Measurements from ENCODE around the gene PRR11.

GRCh38 chr17:59124665-59125064 lies 30.9 kb upstream of the PRR11 start:
- TF ChIP-seq, protein P1, sequence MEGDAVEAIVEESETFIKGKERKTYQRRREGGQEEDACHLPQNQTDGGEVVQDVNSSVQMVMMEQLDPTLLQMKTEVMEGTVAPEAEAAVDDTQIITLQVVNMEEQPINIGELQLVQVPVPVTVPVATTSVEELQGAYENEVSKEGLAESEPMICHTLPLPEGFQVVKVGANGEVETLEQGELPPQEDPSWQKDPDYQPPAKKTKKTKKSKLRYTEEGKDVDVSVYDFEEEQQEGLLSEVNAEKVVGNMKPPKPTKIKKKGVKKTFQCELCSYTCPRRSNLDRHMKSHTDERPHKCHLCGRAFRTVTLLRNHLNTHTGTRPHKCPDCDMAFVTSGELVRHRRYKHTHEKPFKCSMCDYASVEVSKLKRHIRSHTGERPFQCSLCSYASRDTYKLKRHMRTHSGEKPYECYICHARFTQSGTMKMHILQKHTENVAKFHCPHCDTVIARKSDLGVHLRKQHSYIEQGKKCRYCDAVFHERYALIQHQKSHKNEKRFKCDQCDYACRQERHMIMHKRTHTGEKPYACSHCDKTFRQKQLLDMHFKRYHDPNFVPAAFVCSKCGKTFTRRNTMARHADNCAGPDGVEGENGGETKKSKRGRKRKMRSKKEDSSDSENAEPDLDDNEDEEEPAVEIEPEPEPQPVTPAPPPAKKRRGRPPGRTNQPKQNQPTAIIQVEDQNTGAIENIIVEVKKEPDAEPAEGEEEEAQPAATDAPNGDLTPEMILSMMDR (IDR thresholded peaks at IDR 0.05; ENCODE audit: control extremely low read depth in 1 of 3, insufficient read depth in 1 of 3, low read depth in 1 of 3, low read length in 3 of 3) = no peak
- TF ChIP-seq SP1 (IDR thresholded peaks at IDR 0.05; ENCODE audit: low read depth, low read length) = no peak
- no peak for TF ChIP-seq ASH2L (IDR thresholded peaks at IDR 0.05; ENCODE audit: low read length)
- no peak for TF ChIP-seq JUN (IDR thresholded peaks at IDR 0.05; ENCODE audit: low read depth, low read length)
- no peak for TF ChIP-seq CHD2 (IDR thresholded peaks at IDR 0.05; ENCODE audit: low read length)

Measured in H1 (cell line).